SK-N-SH treated with all-trans-retinoic acid at 6 μM for 48 hours (cell line): ENCODE results near the gene RSPO4.
A peak's percentile ranks its signal among the peaks of the same experiment; 100 is the strongest.
"Not testable (repeated sequence)": the region's sequence is repeated elsewhere in the genome, so short reads cannot be mapped to it uniquely, and the experiment has no call there.

ENCODE experiments used
- ATAC-seq: fragments of 200-7000 bp; cut with Tn5 transposase; 3 replicates; pipeline ENCODE4 v1.9.1; 2020; ENCODE audit warnings: mild to moderate bottlenecking, moderate library complexity
- ARNTL ChIP-seq: fragments of 450-650 bp; formaldehyde crosslinking; IDR thresholded peaks from 2 replicates; pipeline ENCODE4 v1.5.0; 2020; ENCODE audit warnings: low read depth, mild to moderate bottlenecking, moderate library complexity, borderline replicate concordance
- BACH2 ChIP-seq: fragments of 250-450 bp; sonication (Bioruptor Pico); IDR thresholded peaks from 2 replicates; pipeline ENCODE4 v1.9.0; 2021; ENCODE audit warnings: mild to moderate bottlenecking, borderline replicate concordance
- CSDC2 ChIP-seq: fragments of 250-450 bp; sonication (Bioruptor Pico); IDR thresholded peaks from 2 replicates; pipeline ENCODE4 v1.5.0; 2020; ENCODE audit warnings: mild to moderate bottlenecking, moderate library complexity
- ISL1 ChIP-seq: fragments of 250-450 bp; sonication (Bioruptor Pico); IDR thresholded peaks from 2 replicates; pipeline ENCODE4 v2.1.2; 2022; ENCODE audit warnings: mild to moderate bottlenecking, moderate library complexity
- OSR1 ChIP-seq: fragments of 250-450 bp; sonication (Bioruptor Pico); IDR thresholded peaks from 2 replicates; pipeline ENCODE4 v1.8.0; 2022; ENCODE audit warnings: moderate library complexity, mild to moderate bottlenecking, inconsistent platforms
- PATZ1 ChIP-seq: fragments of 250-450 bp; sonication (Bioruptor Pico); IDR thresholded peaks from 2 replicates; pipeline ENCODE4 v1.8.0; 2020; ENCODE audit warnings: mild to moderate bottlenecking, moderate library complexity, borderline replicate concordance
- PPARA ChIP-seq: fragments of 250-450 bp; sonication (Bioruptor Pico); IDR thresholded peaks from 2 replicates; pipeline ENCODE4 v1.5.0; 2020; ENCODE audit warnings: mild to moderate bottlenecking, borderline replicate concordance
- SNAI2 ChIP-seq: fragments of 250-450 bp; sonication (Bioruptor Pico); IDR thresholded peaks from 2 replicates; pipeline ENCODE4 v1.5.0; 2020; ENCODE audit warnings: mild to moderate bottlenecking, moderate library complexity
- TCF4 ChIP-seq: fragments of 250-450 bp; sonication (Bioruptor Pico); IDR thresholded peaks from 2 replicates; pipeline ENCODE4 v1.8.0; 2021; ENCODE audit warnings: mild to moderate bottlenecking, moderate library complexity, borderline replicate concordance
- TOX ChIP-seq: fragments of 250-450 bp; sonication (Bioruptor Pico); IDR thresholded peaks from 2 replicates; pipeline ENCODE4 v1.8.0; 2021; ENCODE audit warnings: mild to moderate bottlenecking, moderate library complexity, borderline replicate concordance
- ZC3H10 ChIP-seq: fragments of 250-450 bp; sonication (Bioruptor Pico); IDR thresholded peaks from 2 replicates; pipeline ENCODE4 v1.5.1; 2021; ENCODE audit warnings: mild to moderate bottlenecking, moderate library complexity
- ZFP3 ChIP-seq: fragments of 250-450 bp; sonication (Bioruptor Pico); IDR thresholded peaks from 2 replicates; pipeline ENCODE4 v1.5.0; 2020; ENCODE audit warnings: mild to moderate bottlenecking, moderate library complexity
- ZNF565 ChIP-seq: fragments of 450-650 bp; formaldehyde crosslinking; conservative IDR thresholded peaks from 2 replicates; pipeline ENCODE4 v1.5.0; 2020; ENCODE audit warnings: low read depth, mild to moderate bottlenecking, moderate library complexity
- ZNF8 ChIP-seq: fragments of 450-650 bp; formaldehyde crosslinking; IDR thresholded peaks from 2 replicates; pipeline ENCODE4 v1.5.0; 2020; ENCODE audit warnings: mild to moderate bottlenecking, moderate library complexity
- TF ChIP-seq, protein P1 (sequence below): fragments of 250-450 bp; sonication (Bioruptor Pico); IDR thresholded peaks from 2 replicates; pipeline ENCODE4 v1.8.0; 2021; ENCODE audit warnings: low read depth, mild to moderate bottlenecking, moderate library complexity, borderline replicate concordance

The RSPO4 gene

GRCh38 chr20:992801-993535 lies 9.1 kb downstream of the RSPO4 start (continued):
- TF ChIP-seq, protein P1, sequence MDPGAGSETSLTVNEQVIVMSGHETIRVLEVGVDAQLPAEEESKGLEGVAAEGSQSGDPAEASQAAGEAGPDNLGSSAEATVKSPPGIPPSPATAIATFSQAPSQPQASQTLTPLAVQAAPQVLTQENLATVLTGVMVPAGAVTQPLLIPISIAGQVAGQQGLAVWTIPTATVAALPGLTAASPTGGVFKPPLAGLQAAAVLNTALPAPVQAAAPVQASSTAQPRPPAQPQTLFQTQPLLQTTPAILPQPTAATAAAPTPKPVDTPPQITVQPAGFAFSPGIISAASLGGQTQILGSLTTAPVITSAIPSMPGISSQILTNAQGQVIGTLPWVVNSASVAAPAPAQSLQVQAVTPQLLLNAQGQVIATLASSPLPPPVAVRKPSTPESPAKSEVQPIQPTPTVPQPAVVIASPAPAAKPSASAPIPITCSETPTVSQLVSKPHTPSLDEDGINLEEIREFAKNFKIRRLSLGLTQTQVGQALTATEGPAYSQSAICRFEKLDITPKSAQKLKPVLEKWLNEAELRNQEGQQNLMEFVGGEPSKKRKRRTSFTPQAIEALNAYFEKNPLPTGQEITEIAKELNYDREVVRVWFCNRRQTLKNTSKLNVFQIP (CRISPR knock-in tag) = no peak
- TF ChIP-seq OSR1 (CRISPR knock-in tag) = no peak
- no peak for TF ChIP-seq PPARA

GRCh38 chr20:991850-992249 lies 10.3 kb downstream of the RSPO4 start:
- 0 out of 3 replicates have a peak, but pooled peaks have one; percentile 35 for ATAC-seq
- TF ChIP-seq ZNF565 (no peak), TCF4 (CRISPR knock-in tag) (no peak), SNAI2 (CRISPR knock-in tag) (no peak), TOX (CRISPR knock-in tag) (no peak), PPARA (no peak)

DNA sequence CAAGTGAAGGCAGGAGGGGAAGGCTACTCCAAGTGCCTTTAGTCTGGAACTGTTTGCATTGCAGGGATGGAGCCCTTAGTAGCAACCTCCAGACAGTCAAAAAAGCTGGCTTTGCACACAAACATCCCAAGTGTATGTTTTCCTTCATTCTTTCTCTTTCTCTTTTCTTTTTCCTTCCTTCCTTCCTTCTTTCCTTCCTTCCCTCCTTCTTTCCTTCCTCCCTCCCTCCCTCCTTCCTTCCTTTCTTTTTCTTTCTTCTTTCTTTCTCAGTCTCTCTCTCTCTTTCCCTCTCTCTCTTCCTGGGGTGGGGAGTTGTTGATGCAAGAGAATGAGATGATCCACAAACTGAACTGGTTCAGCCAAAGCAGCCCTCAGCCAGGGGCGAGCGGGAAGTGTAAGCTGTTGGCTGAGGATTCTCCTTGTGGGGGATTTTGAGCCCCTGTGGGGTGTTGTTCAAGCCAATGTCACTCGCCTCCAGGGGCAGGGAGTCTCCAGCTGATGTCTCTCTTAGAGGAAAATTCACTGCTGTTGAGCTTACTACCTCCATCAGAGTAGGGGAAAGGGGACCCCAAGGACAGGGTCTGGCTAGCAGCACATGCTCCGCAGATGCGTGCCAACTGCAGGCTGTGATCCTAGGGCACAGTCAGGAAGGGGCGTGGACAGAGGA lies 11.7 kb downstream of the RSPO4 start:
- no peak for ATAC-seq
- TF ChIP-seq ZFP3 = no peak
- TF ChIP-seq, all 23 proteins: peak for 0

DNA sequence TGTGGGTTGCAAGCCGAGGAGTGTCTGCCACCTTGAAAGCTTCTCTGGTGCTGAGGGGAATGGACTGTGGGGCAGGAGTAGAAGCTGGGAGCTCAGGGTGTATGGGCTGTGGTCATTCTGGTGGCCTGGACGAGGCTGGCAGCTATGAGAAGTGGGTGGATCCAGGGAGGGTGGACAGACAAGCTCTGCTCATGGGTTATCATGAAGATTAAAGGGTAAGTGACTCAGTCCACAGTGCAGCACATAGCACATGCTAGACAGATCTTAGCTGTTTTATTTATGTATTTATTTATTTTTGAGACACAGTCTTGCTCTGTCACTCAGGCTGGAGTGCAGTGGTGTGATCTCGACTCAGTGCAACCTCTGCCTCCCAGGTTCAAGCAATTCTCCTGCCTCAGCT lies 13.8 kb downstream of the RSPO4 start:
- TF ChIP-seq ZC3H10 (CRISPR knock-in tag) (no peak), CSDC2 (no peak), ISL1 (CRISPR knock-in tag) (no peak), ZFP3 (no peak), ARNTL (CRISPR knock-in tag) (no peak), PATZ1 (CRISPR knock-in tag) (no peak)
- no peak for ATAC-seq

GRCh38 chr20:987677-988076 lies 14.4 kb downstream of the RSPO4 start:
- no peak for ATAC-seq
- TF ChIP-seq PATZ1 (CRISPR knock-in tag) (no peak), ZC3H10 (CRISPR knock-in tag) (no peak), SNAI2 (CRISPR knock-in tag) (no peak)

DNA sequence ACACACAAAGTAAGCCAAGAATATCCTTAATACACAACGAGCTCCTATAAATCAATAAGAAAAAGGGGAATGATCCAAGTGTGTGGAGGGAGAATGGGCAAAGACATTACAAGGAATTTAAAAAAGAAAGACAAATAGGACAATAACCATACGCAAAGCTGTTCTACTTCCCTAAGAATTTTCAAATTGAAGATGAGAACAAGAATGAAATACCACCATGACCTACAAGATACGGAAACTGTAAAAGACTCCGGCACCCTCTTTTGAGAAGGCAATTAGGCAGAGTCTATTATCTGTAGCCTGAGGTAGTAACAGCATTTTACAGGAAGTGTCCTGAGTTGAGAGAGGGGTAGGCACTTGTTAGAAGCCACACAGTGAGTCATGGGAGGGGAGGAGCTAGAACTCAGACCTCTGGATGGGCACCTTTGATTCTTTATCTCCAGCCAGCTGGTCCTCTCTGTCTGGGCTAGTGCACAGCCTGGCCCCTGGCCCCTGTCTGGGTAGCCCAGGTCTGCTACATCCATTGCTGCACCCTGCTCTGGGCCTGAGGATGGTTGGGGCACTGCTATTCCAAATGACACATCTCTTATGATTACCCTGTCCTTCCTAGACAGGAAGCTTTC lies 15.3 kb downstream of the RSPO4 start:
- TF ChIP-seq ZNF8 (CRISPR knock-in tag) (no peak), PPARA (no peak), ZC3H10 (CRISPR knock-in tag) (no peak), BACH2 (no peak)
- no peak for ATAC-seq

GRCh38 chr20:984994-985393 lies 17.1 kb downstream of the RSPO4 start:
- ATAC-seq = not testable (repeated sequence)
